K562 (cell line): ENCODE results near the gene ECD. TPM values are rescaled to one million over a fixed set of nuclear protein-coding genes. Genes with fewer than 3 reads are reported as not detected.
A peak's percentile ranks its signal among the peaks of the same experiment; 100 is the strongest.

Experiments used
- ADNP ChIP-seq: fragments of 200-800 bp; sonication (Bioruptor generic); IDR thresholded peaks from 2 replicates; pipeline ENCODE4 v1.6.1; 2016; ENCODE audit warnings: missing genetic modification characterization, missing compliant biosample characterization
- BRD4 ChIP-seq: fragments of 200-600 bp; sonication (generic); IDR thresholded peaks from 2 replicates; pipeline ENCODE4 v1.6.1; 2017; ENCODE audit warnings: inconsistent platforms
- CREB1 ChIP-seq, 2 experiments: sonication (generic) in 1 of 2; formaldehyde crosslinking in 1 of 2; IDR thresholded peaks; 2 replicates each; pipeline versions ENCODE4 v1.6.1 to v1.8.0; 2012 to 2022; ENCODE audit warnings: inconsistent platforms in 1 of 2, mild to moderate bottlenecking in 1 of 2, missing genetic modification reagents in 1 of 2, moderate library complexity in 1 of 2
- EP300 ChIP-seq: IDR thresholded peaks from 2 replicates; pipeline ENCODE4 v1.6.1; 2012; ENCODE audit warnings: low read length, improper control_type of control experiment
- HCFC1 ChIP-seq: IDR thresholded peaks from 2 replicates; pipeline ENCODE4 v1.6.1; 2012; ENCODE audit warnings: low read depth, low read length, improper control_type of control experiment
- HDGF ChIP-seq: fragments of 450-650 bp; IDR thresholded peaks from 2 replicates; pipeline ENCODE4 v1.6.1; 2016
- HMGN3 ChIP-seq: IDR thresholded peaks from 2 replicates; pipeline ENCODE4 v1.6.1; 2011; ENCODE audit warnings: borderline replicate concordance, low read depth, mild to moderate bottlenecking, mixed read lengths, low read length; ENCODE audit not compliant: insufficient read length; ENCODE audit errors: extremely low read depth
- JUND ChIP-seq, 2 experiments: IDR thresholded peaks; 2 replicates in 1 of 2; 3 replicates in 1 of 2; pipeline ENCODE4 v1.6.1; 2011; ENCODE audit warnings: borderline replicate concordance in 2 of 2, low read depth in 2 of 2, low read length in 2 of 2, improper control_type of control experiment in 1 of 2, missing biosample characterization in 1 of 2, missing genetic modification characterization in 1 of 2, missing genetic modification reagents in 1 of 2
- NR2C1 ChIP-seq, 2 experiments: fragments of 450-650 bp; IDR thresholded peaks; 2 replicates each; pipeline ENCODE4 v1.6.1; 2017; ENCODE audit warnings: mild to moderate bottlenecking in 2 of 2, antibody characterized with exemption in 1 of 2, inconsistent platforms in 1 of 2, missing compliant biosample characterization in 1 of 2, missing genetic modification characterization in 1 of 2
- RBFOX2 ChIP-seq: fragments of 200-400 bp; formaldehyde crosslinking; IDR thresholded peaks from 2 replicates; pipeline ENCODE4 v1.6.1; 2017; ENCODE audit warnings: low read depth, mild to moderate bottlenecking, low read length, moderate library complexity
- RFX7 ChIP-seq: fragments of 250-450 bp; sonication (Bioruptor Pico); IDR thresholded peaks from 2 replicates; pipeline ENCODE4 v1.5.1; 2021; ENCODE audit warnings: mild to moderate bottlenecking
- SMAD1 ChIP-seq: fragments of 150-350 bp; IDR thresholded peaks from 2 replicates; pipeline ENCODE4 v1.6.1; 2014; ENCODE audit warnings: low read length, low read depth; ENCODE audit not compliant: partially characterized antibody
- TAF1 ChIP-seq: IDR thresholded peaks from 2 replicates; pipeline ENCODE4 v1.6.1; 2011; ENCODE audit warnings: mild to moderate bottlenecking, low read length, moderate library complexity; ENCODE audit not compliant: insufficient read depth, control insufficient read depth, severe bottlenecking; ENCODE audit errors: extremely low read depth
- U2AF1 ChIP-seq: fragments of 200-400 bp; formaldehyde crosslinking; optimal IDR thresholded peaks from 2 replicates; pipeline ENCODE3; 2017; ENCODE audit warnings: mild to moderate bottlenecking, low read depth, low read length, moderate library complexity
- ZBTB11 ChIP-seq, 3 experiments: fragments of 200-800 bp in 1 of 3; fragments of 250-450 bp in 1 of 3; fragments of 450-650 bp in 1 of 3; sonication (Bioruptor Pico) in 1 of 3; sonication (Bioruptor generic) in 1 of 3; formaldehyde crosslinking in 1 of 3; IDR thresholded peaks; 2 replicates each; pipeline versions ENCODE4 v1.6.1 to v1.8.0; 2016 to 2022; ENCODE audit warnings: mild to moderate bottlenecking in 2 of 3, missing genetic modification characterization in 2 of 3, missing compliant biosample characterization in 1 of 3, moderate library complexity in 1 of 3
- ZBTB7A ChIP-seq: IDR thresholded peaks from 2 replicates; pipeline ENCODE4 v1.6.1; 2011; ENCODE audit warnings: low read depth, mild to moderate bottlenecking, low read length, moderate library complexity, borderline replicate concordance; ENCODE audit not compliant: control insufficient read depth
- ZNF431 ChIP-seq: sonication (generic); formaldehyde crosslinking; IDR thresholded peaks from 2 replicates; pipeline ENCODE4 v1.8.0; 2022; ENCODE audit warnings: mild to moderate bottlenecking, missing genetic modification reagents
- ZNF57 ChIP-seq: fragments of 450-650 bp; formaldehyde crosslinking; IDR thresholded peaks from 2 replicates; pipeline ENCODE4 v1.4.0; 2020; ENCODE audit warnings: mild to moderate bottlenecking, moderate library complexity
- polyA plus RNA-seq, 8 experiments: library from polyadenylated mRNA; depleted of rRNA in 4 of 8; stranded (reverse) in 5 of 8; unstranded in 3 of 8; fragments of >200 nt; fragmentation: Nextera tagmentation in 2 of 8; fragmentation: Illumina TruSeq in 1 of 8; extraction: Ambion mirVana in 2 of 8; extraction: Trizol in 1 of 8; gene quantifications; 2 replicates each; pipeline versions ENCODE4 v1.2.1 to v1.2.3, GENCODE V29; 2011 to 2014; ENCODE audit warnings: inconsistent platforms in 1 of 8, missing spikeins in 1 of 8
- total RNA-seq, 7 experiments: library from RNA; depleted of rRNA in 6 of 7; stranded (reverse); fragments of >200 nt in 6 of 7; fragmentation: Illumina TruSeq in 2 of 7; extraction: Trizol in 2 of 7; gene quantifications; 2 replicates each; pipeline versions ENCODE4 v1.2.1 to v1.2.3, GENCODE V29; 2011 to 2021; ENCODE audit warnings: low replicate concordance in 1 of 7
- TF ChIP-seq, protein P1 (sequence below): fragments of 250-450 bp; sonication (Bioruptor Pico); IDR thresholded peaks from 2 replicates; pipeline ENCODE4 v1.4.0; 2020
- TF ChIP-seq, protein P2 (sequence below): fragments of 450-650 bp; formaldehyde crosslinking; IDR thresholded peaks from 2 replicates; pipeline ENCODE4 v1.4.0; 2020; ENCODE audit warnings: mild to moderate bottlenecking, mixed read lengths

ECD gene
- total and polyA plus RNA-seq, 9 of the 15 experiments (the other 6 are each of a cell fraction or from before 2014, with no cell fraction given): 33.5 to 79.9 (median 53.2) TPM

- TF ChIP-seq U2AF1 (no peak), HMGN3 (peak; percentile 95), RFX7 (CRISPR knock-in tag) (peak; percentile 60; the same call in 1 of the 2 replicates), HCFC1 (peak; percentile 96), ZNF57 (CRISPR knock-in tag) (no peak), TAF1 (peak; percentile 94), BRD4 (no peak; the same call in 1 of the 2 replicates), CREB1 (IDR thresholded peaks at IDR 0.05) (peak; percentile 100), CREB1 (CRISPR knock-in tag; IDR thresholded peaks at IDR 0.05) (peak; percentile 100), NR2C1 (IDR thresholded peaks at IDR 0.05) (peak; percentile 58; the same call in 1 of the 2 replicates), NR2C1 (tag; IDR thresholded peaks at IDR 0.05) (peak; percentile 73), EP300 (peak; percentile 46; the same call in 1 of the 2 replicates), HDGF (no peak), ADNP (tag) (no peak), RBFOX2 (peak; percentile 98), ZBTB7A (peak; percentile 92), JUND (IDR thresholded peaks at IDR 0.05; ENCODE audit: borderline replicate concordance, low read depth, low read length) (peak; percentile 82), JUND (tag; IDR thresholded peaks at IDR 0.05; ENCODE audit: borderline replicate concordance, low read depth, low read length) (no peak; the same call in 2 of the 3 replicates), ZNF431 (CRISPR knock-in tag) (no peak), SMAD1 (peak; percentile 51), ZBTB11 (CRISPR knock-in tag; IDR thresholded peaks at IDR 0.05) (peak in 2 of 3 experiments; percentile 86 to 96; a peak in 4 of 6 replicates)
- TF ChIP-seq, protein P1, sequence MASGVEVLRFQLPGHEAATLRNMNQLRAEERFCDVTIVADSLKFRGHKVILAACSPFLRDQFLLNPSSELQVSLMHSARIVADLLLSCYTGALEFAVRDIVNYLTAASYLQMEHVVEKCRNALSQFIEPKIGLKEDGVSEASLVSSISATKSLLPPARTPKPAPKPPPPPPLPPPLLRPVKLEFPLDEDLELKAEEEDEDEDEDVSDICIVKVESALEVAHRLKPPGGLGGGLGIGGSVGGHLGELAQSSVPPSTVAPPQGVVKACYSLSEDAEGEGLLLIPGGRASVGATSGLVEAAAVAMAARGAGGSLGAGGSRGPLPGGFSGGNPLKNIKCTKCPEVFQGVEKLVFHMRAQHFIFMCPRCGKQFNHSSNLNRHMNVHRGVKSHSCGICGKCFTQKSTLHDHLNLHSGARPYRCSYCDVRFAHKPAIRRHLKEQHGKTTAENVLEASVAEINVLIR (CRISPR knock-in tag): peak; percentile 100
- TF ChIP-seq, protein P2, sequence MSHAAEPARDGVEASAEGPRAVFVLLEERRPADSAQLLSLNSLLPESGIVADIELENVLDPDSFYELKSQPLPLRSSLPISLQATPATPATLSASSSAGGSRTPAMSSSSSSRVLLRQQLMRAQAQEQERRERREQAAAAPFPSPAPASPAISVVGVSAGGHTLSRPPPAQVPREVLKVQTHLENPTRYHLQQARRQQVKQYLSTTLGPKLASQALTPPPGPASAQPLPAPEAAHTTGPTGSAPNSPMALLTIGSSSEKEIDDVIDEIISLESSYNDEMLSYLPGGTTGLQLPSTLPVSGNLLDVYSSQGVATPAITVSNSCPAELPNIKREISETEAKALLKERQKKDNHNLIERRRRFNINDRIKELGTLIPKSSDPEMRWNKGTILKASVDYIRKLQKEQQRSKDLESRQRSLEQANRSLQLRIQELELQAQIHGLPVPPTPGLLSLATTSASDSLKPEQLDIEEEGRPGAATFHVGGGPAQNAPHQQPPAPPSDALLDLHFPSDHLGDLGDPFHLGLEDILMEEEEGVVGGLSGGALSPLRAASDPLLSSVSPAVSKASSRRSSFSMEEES (CRISPR knock-in tag): no peak
Measured at GRCh38 chr10:73167783-73168464, at the start of gene ECD, which contains the start of gene FAM149B1 (continued).
